ENCODE data around the gene PTPRE. TPM values are rescaled to one million over a fixed set of nuclear protein-coding genes. Genes with fewer than 3 reads are reported as not detected.

Gene PTPRE
- total RNA-seq, 1 donor from 2014 or later = 70.6 TPM

- intact Hi-C loops (cut with DNase I) = no loop called here
- H3K9me3 ChIP-seq = no peaks in the 10 kb centered on the region
Observed at GRCh38 chr10:128026615-128027300, 119.9 kb downstream of the PTPRE start.

GRCh38 chr10:128027306-128027705 is 120.4 kb downstream of the PTPRE start:
- H3K9me3 ChIP-seq = no peaks in the 10 kb centered on the region
- no peak for TF ChIP-seq CTCF (IDR thresholded peaks at IDR 0.05)
- intact Hi-C loops (cut with DNase I) = no loop called here
- ATAC-seq = no peak
- H3K36me3 ChIP-seq = no peaks in the 10 kb centered on the region
- H3K4me1 ChIP-seq = no peaks in the 10 kb centered on the region
- no peak overlapping the region for H3K27ac ChIP-seq
- no peak for DNase-seq
- H3K4me3 ChIP-seq = no peak overlapping the region
- H3K27me3 ChIP-seq = no peaks in the 10 kb centered on the region

More at GRCh38 chr10:128026615-128027300, 119.9 kb downstream of the PTPRE start:
- H3K4me3 ChIP-seq = no peak overlapping the region
- no peak overlapping the region for H3K27ac ChIP-seq
- ATAC-seq (no peak), DNase-seq (no peak)
- H3K4me1 ChIP-seq = no peaks in the 10 kb centered on the region
- H3K36me3 ChIP-seq = no peaks in the 10 kb centered on the region
- TF ChIP-seq CTCF (IDR thresholded peaks at IDR 0.05) = no peak
- no peaks in the 10 kb centered on the region for H3K27me3 ChIP-seq

- DNase-seq (no peak), ATAC-seq (no peak)
- intact Hi-C loops (cut with DNase I) = no loop called here
- no peaks in the 10 kb centered on the region for H3K4me1 ChIP-seq
- H3K4me3 ChIP-seq = no peak overlapping the region
- TF ChIP-seq CTCF (IDR thresholded peaks at IDR 0.05) = no peak
- H3K27me3 ChIP-seq = no peaks in the 10 kb centered on the region
- no peaks in the 10 kb centered on the region for H3K9me3 ChIP-seq
- H3K36me3 ChIP-seq = no peaks in the 10 kb centered on the region
- no peak overlapping the region for H3K27ac ChIP-seq
Observed at GRCh38 chr10:128027822-128028507, 121.1 kb downstream of the PTPRE start.

- no peaks in the 10 kb centered on the region for H3K4me1 ChIP-seq
- no peaks in the 10 kb centered on the region for H3K9me3 ChIP-seq
- ATAC-seq = no peak
- H3K4me3 ChIP-seq = no peak overlapping the region
- H3K27me3 ChIP-seq = no peaks in the 10 kb centered on the region
- DNase-seq = no peak
- intact Hi-C loops (cut with DNase I) = no loop called here
- no peak overlapping the region for H3K27ac ChIP-seq
- no peak for TF ChIP-seq CTCF (IDR thresholded peaks at IDR 0.05)
- H3K36me3 ChIP-seq = no peaks in the 10 kb centered on the region
Observed at GRCh38 chr10:128028508-128029289, 121.8 kb downstream of the PTPRE start.

- no peak overlapping the region for H3K27ac ChIP-seq
- no peaks in the 10 kb centered on the region for H3K9me3 ChIP-seq
- H3K4me1 ChIP-seq = no peaks in the 10 kb centered on the region
- H3K27me3 ChIP-seq = no peaks in the 10 kb centered on the region
- no peak for DNase-seq
- TF ChIP-seq CTCF (IDR thresholded peaks at IDR 0.05) = no peak
- no peaks in the 10 kb centered on the region for H3K36me3 ChIP-seq
- no peak overlapping the region for H3K4me3 ChIP-seq
- no peak for ATAC-seq
- intact Hi-C loops (cut with DNase I) = no loop called here
Observed at GRCh38 chr10:128029290-128029651, 122.4 kb downstream of the PTPRE start.

All from upper lobe of right lung (tissue), 1 donor.